Measurements from ENCODE around the gene TFAP2A.

The TFAP2A gene

GRCh38 chr6:10383331-10384090 is 31.4 kb downstream of the TFAP2A start:
- DNase-seq (ENCODE audit: low read depth, low spot score) = no peak

- DNase-seq (ENCODE audit: low read depth, low spot score) = no peak
These were observed 32.0 kb downstream of the TFAP2A start for GRCh38 chr6:10382728-10383330.

- no peak for DNase-seq (ENCODE audit: low read depth, low spot score)
These were observed 32.6 kb downstream of the TFAP2A start for GRCh38 chr6:10382322-10382721.

- no peak for DNase-seq (ENCODE audit: low read depth, low spot score)
These were observed 33.1 kb downstream of the TFAP2A start for GRCh38 chr6:10381830-10382208.

- no peak for DNase-seq (ENCODE audit: low read depth, low spot score)
These were observed 33.6 kb downstream of the TFAP2A start for GRCh38 chr6:10381133-10381829.

GRCh38 chr6:10375391-10375969 is 39.4 kb downstream of the TFAP2A start:
- no peak for DNase-seq (ENCODE audit: low read depth, low spot score)

GRCh38 chr6:10373642-10374359 is 41.1 kb downstream of the TFAP2A start:
- no peak for DNase-seq (ENCODE audit: low read depth, low spot score)

GRCh38 chr6:10369896-10370295 is 45.0 kb downstream of the TFAP2A start:
- DNase-seq (ENCODE audit: low read depth, low spot score) = no peak

DNA sequence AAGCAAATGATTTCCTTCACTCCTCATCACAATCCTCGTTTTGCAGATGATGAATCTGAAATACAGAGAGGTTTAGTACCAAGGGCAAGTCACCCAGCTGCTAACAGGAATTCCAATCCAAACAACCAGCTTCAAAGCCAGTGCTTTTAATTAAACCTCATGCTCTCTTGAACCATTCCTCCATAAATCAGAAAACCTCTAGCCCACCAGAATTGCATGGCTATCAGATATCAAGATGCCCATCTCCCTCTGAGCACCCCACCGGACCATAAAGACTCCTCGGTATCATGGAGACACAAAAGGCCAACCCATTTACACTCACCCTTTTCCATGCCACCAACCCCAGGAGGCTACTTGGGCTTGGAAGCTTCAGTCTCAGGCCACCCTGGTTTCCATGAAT is 46.0 kb downstream of the TFAP2A start:
- no peak for DNase-seq (ENCODE audit: low read depth, low spot score)

DNA sequence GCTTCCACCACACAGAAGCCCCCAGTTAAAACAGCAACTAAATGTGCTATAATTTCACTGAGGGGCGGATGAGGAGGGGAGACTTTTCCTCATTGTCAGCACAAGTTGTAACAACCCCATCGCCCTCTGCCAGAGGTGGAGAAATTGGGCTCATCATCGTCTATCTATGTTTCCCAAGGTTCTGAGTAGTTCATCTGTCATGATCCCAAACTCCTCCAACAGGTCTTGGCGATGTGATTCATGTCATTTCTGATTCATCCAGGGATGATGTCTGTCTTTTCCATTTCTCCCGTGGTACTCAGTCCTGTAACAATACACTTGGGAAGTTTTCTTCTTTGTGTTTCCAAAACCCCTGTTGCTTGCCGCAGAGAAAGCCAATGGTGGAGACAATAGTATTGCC is 51.0 kb downstream of the TFAP2A start:
- DNase-seq (ENCODE audit: low read depth, low spot score) = no peak

DNA sequence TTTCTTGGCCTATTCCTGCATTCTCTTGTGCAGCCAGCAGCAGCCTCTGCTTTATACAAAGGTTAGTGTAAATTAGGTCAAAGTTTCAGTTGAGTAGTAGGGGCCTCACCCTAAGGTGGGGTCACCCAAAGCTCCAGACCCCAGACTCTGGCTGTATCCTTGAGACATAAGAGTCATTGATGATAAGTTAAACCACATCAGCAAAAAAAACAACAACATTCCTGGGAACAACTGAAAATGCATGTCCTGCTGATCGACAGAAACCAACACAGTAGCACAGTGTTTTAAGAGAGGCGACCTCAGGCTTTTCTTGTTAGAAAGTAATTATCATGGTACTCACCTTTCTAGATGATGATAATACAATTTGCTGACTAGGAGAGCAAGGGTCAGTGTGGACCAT is 52.6 kb downstream of the TFAP2A start:
- DNase-seq (ENCODE audit: low read depth, low spot score) = no peak

GRCh38 chr6:10361428-10361827 is 53.4 kb downstream of the TFAP2A start:
- no peak for DNase-seq (ENCODE audit: low read depth, low spot score)

GRCh38 chr6:10359581-10359980 is 55.3 kb downstream of the TFAP2A start:
- DNase-seq (ENCODE audit: low read depth, low spot score) = no peak

DNA sequence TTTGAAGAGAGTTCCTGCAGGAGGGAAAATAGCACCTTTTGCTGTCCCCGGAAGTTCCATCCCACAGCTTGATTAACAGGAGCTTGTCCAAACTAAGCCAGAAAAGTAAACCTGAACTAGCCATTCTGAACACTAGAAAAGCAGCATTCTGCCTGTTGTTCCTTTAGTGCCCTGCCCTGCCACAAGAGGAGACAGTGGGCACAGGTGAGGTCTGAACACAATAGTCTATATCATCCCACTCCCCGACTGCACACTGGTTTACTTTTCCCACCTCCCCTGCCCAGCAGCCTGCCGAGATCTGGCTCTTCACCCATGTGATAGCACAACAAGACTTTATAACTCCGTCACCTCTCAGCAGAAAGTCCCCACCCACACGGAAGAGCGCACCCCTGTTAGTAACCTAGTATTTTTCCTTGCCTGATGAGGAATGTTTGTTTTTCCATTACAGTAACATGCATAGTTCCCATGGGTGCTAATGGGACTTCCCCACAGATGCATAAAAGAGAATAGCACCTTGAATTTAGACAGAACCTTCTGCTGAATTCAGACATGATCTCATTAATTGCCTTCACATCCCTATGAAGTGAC is 59.7 kb downstream of the TFAP2A start:
- no peak for DNase-seq (ENCODE audit: low read depth, low spot score)

DNA sequence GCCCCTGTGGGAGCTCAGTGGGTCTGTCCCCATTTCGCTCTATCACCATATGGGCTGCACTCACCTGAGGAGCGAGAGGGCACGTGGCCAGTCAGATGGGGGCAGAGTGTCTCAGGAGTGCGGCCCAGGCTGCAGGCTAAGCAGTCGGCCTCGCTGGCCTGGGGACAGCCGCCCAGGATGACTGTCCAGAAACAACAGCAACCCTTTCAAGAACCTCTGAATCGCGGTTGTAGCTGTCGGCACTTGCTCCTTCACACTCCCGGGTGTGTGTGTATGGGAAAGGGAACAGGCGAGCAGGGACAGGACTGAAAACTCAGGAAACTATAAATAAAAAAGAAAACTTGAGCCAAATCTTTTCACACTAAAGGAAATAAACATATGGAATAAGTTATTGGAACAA is 63.1 kb downstream of the TFAP2A start:
- DNase-seq (ENCODE audit: low read depth, low spot score) = no peak

- no peak for DNase-seq (ENCODE audit: low read depth, low spot score)
These were observed 64.2 kb downstream of the TFAP2A start for GRCh38 chr6:10350720-10351119.

GRCh38 chr6:10347561-10348327 is 67.1 kb downstream of the TFAP2A start:
- no peak for DNase-seq (ENCODE audit: low read depth, low spot score)

Measured in activated naive CD8-positive, alpha-beta T cell treated with anti-CD3 and anti-CD28 coated beads, Interleukin-2, amount 50 U/mL, for 16 hours (primary cell).